NCI-H1092 treated with DMSO at 0.1 percent for 48 hours (cell line): ENCODE data around the gene TXNDC12.

ENCODE experiments used
- DNase-seq: peaks from one replicate; lab custom pipeline; 2025; lab: John Stamatoyannopoulos, UW

TXNDC12 gene

GRCh38 chr1:51997974-51998382, 57.0 kb downstream of the TXNDC12 start:
- no peak for DNase-seq

DNA sequence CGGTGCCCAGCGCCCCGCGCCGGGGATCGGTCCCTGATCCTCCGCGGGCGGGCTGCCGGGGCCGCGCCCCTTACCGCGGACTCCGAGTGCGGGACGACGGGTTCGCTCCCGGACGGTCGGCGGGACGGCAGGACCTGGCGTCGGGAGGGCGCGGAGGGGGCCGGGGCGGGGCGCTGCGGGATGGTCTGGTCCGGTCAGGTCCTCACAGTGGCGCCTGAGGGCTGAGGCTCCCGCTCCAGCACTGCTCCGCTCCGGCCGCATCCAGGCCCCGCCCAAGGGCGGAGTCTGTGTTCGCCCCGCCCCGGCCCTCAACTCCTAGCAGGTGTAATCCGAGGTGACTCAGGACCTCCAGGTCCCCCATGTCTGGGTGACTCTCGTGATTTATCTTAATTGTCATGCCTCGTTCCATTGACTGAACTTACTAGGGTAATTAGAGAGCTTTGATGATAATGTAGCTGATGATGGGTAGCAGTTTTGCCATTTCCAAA, 64.5 kb downstream of the TXNDC12 start, which contains the start of gene RAB3B:
Gene RAB3B, minus strand, starts transcription at position 223 of the 488 bp plus-strand sequence. CDS start 13,583 bp downstream, outside the sequence.
- peak; percentile 42 for DNase-seq

- no peak for DNase-seq
Observed at GRCh38 chr1:51989582-51990477, 65.2 kb downstream of the TXNDC12 start.

DNA sequence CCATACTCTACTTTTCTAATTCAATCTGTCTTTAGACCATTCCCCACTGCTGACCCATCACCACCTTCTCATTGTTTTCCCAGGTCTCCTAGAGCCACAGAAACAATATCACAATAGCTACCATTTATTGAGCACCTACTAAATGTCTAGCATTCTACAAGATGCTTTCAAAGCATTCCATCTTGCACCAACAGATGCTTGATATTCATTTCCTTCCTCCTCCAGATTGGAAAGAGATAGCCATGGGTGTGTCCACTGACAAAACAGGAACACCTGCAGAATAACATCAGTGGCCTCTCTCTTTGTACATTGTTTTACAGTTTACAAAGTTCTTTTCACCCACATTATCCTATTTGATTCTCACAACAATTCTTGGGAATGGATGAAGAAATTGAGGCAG, 66.7 kb downstream of the TXNDC12 start:
- DNase-seq = no peak

GRCh38 chr1:51986718-51987117, 68.3 kb downstream of the TXNDC12 start:
- no peak for DNase-seq

DNA sequence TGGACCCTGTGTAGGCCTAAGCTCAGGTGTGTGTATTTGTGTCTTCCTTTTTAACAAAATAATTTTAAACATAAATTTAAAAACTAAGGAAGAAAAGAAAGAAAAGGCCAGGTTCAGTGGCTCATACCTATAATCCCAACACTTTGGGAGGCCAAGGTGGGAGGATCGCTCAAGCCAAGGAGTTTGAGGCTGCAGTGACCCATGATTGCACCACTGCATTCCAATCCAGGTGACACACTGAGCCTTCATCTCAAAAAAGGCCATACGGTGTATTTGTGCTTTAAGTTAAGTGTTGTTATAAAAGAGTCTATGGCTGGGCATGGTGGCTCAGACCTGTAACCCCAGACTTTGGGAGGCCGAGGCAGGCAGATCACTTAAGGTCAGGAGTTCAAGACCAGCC, 72.8 kb downstream of the TXNDC12 start:
- DNase-seq = no peak

DNA sequence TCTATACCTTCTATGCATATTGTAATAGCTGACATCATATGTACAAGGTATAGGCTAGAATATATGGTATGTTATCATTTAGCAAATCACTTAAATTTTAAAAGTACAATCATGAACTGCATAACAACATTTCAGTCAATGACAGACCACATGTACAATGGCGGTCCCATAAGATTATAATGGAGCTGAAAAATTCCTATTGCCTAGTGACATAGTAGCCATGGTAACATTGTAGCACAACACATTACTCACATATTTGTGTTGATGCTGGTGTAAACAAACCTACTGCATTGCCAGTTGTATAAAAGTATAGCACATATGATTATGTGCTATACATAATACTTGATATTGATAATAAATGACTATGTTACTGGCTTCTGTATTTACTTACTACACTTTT, 73.4 kb downstream of the TXNDC12 start:
- no peak for DNase-seq

GRCh38 chr1:51978099-51978498, 76.9 kb downstream of the TXNDC12 start:
- no peak for DNase-seq

- no peak for DNase-seq
Observed at GRCh38 chr1:51976846-51977602, 78.0 kb downstream of the TXNDC12 start.

DNA sequence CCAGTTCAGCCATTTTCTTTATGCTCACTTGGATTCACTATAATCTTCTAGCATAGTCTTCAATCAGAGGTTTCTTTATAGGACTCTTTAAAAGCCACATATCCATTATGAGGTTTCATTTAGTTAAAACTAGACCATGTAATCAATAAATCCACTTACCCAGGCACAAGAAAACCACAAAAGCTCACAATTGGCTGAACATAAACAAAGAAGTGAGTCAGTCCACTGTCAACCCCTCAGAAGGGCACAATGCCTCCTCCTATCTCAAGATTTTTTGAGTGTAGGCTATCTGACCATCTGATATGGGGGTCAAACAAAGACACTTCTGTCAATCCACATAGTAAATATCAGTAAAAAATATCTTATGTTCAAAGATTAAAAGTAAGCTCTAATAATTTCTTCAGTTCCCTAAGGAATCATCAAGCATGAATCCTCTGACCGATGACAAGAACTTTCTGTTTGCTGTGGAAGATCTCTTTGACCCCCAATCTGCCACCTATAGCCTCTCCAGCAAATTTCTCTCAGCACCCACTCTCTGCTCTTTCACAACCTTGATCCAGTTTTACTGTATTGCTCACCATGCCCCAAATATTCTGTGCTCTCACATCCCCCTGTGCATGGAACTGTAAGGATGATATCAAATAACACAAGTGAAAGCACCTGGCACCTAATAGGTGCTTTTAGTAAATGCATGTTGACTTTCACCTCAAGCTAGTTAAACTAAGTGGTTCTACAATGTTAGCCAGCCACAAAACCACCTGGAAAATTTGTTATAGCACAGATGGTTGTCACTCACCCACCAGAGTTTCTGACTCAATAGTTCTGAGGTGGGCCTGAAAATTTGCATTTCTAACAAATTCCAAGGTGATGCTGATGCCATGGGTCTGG, 81.2 kb downstream of the TXNDC12 start:
- DNase-seq = no peak
